HG03039 (cell line): ENCODE measurements around the gene OPN4.

Experiments
- ATAC-seq: cut with Tn5 transposase; IDR thresholded peaks from one replicate; pipeline ENCODE4 v1.9.1; 2021; ENCODE audit warnings: mild to moderate bottlenecking, moderate library complexity; ENCODE audit not compliant: unreplicated experiment

The OPN4 gene

DNA sequence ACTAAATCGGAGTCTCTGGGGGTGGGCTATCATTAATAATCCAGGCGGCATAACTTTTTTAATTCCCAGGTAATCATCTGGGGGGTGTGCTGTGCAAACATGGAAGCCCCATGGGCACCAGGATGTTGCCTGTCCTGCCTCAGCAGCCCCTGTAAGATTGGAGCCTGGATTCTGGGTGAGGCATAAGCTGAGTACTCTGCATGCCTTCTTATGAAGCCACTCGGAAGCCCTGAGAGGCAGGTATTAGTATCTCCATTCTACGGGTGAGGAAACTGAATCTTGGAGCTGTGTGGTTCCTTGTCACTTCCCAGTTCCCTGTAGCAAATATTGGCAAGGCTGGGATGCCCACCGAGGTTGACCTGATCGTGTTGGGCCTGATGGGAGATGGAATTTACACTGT is 7.4 kb upstream of the OPN4 start:
- ATAC-seq, result no peak

DNA sequence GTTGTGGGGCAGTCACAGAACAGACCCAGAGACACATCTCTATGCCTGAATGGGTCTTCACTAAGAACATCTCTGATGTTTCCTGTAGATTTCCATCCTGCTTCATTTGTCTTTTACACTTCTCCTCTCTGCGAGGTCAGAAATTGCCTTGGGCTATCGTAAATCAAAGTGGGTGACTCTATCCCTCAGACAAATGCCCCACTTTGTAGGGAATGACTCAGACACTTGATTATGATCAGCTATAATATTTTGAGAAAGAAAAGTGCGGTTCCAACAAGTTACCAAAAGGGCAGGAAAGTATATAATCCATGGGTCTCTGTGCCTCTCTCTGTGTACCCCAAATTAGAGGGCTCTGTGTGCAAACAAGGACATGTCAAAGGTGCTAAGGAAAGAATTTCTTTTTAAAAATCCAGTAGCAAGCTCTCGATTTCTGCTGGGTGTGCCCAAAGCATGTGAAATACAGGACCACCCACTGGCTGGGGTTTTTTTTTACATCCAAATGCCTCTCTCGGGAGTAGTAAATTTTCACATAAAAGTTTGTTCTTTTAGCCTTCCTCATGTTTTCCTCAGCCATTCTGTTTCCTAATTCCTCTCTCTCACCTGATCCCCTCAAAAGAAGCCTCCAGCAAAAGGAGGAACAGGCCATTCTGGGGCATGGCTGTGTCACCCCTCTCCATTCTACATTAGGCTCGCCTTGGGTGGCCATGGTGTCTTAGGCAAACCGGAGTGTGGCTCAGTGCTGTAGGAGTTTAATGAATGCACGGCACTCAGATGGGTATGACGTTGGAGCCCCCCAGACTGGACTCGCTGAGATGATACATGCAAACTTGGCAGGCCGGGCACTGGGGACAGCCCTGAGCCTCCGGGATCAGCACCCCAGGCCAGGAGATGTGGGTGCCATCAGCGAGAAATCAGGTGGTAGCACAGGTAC is 6.3 kb upstream of the OPN4 start:
- ATAC-seq, result no peak

DNA sequence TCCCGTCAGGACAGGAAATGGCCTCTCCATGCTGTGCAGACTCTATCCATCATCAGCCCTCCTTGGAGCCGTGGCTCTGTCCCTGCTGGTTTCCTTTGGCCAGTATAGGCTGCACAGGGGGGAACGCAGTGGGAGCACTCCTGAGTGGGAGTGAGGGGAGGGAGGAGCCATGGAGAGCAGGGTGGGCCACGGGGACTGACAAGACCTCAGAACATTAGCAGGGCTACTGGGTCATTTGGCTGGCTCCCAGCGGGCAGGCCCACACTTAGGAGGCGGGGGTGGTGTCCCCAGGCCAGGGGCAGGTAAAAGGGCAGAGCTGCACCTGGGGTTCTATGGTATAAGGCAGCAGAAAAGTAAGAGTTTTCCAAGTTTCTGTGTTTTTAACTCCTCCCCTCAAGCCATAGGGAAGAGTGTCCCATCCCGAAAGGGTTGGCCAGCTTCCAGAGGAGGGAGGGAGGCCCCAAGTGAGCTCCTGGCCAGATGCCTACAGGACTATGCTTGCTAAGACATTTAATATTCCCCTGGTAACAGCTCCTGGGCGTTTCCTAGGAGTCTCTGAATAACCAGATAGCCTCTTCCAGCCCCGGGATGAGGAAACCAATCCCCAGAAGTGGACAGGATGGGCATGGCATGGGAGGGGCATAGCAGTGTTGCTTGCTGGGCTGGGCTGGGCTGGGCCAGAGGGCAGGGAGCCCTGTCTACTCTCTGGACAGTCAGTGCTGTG is 5.5 kb upstream of the OPN4 start:
- no peak for ATAC-seq

DNA sequence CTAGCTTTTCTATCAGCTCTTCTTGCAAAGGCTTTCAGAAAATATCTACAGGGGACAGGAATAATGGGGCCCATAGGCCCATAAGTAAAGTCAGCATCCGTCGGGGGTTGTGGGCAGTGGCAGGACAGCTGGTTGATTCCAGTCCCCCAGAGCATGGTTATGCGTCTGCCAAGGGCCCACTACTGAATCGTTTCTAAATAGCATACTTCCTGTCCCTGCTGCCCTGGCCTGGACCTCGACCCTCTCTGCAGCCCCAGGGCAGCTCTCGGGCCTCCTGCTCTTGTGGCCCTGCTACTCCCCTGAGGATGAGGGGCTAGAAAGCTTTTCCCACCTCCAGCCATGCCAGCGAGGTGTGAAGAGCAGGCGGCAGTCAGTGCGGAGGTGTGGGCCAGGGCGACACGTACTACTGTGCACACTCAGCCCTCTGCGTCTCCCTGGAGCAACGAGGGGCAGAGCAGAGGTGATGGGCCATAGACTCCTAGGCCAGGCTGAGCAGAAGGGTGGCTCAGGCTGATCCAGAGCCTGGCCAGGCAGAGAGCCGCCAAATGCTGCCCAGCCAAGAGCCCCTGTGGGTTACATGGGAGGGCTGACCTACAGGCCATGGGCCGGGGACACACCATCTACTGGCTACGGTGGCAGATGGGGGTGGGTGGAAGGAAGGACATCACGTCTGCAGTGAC is 4.7 kb upstream of the OPN4 start:
- no peak for ATAC-seq

DNA sequence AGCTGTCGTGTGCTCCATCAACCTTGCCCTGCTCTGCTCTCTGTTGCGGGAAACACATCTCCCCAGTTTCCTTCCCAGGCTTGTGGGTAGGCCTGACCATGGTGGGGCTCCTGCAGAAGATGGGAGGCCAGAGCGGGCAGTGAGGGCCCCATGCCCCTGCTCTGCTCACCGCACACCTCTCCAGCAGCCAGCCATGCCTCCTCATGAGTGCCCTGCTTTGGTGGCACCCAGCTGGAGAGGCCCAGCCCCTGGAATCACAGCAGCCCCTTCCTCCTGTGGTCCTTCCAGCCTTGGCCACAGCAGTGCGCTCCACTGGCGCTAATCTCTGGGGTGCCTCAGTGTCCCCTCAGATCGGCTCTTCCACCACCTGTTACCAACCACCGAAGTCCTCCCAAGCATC is 4.2 kb upstream of the OPN4 start:
- ATAC-seq, result no peak

DNA sequence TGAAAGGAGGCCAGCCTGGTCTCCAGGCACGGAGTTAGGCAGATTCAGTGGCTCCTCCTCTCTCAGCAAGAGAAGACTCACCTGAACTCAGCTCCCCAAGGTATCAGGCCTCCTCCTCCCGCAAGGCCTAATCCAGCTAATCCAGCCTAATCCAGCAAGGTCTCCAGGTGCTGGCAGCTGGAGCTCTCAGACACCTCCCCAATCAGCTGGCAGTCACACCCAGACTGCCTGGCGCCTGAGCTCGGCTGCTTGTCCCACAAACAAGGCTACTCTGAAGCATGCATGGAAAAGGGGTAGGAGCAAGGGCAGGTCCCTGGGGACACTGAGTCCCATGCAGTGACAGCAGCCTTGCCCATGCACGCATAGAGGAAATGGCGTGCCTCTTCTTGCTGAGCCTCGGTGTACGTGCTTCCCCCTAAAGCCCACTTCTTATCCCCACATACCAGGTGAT is 3.3 kb upstream of the OPN4 start:
- ATAC-seq, result no peak

DNA sequence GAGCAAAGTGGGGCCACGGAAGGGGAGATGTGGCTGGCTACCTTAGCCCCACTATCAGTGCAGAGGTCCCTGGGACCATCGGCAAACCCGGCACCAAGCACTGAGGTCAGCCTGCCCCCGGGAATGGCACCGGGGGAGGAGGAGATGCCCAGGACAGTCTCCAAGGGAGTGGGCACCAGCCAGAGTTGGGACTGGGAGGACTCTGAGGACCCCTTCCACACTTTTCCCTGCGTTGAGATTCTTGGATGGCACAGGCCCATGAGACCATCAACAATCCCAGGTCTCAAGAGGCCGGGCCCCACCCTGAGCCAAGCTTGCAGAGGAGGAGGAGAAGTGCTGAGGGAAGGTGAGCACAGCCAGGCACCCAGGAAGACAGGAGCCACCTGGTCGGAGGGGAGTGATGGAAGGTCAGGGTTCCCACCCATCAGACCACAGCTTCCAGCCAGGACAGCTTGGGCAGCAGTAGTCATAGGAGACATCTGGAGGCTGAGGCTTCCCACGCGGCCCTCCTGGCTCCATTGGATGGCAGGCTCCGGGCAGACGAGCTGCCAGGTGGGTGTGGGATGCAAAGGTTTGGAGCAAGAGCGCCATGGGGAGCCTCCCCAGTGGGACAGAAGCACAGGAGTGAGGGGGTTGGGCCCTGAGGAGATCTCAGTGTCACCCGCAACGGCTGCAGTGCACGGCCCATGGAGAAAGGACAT is 2.6 kb upstream of the OPN4 start:
- no peak for ATAC-seq

DNA sequence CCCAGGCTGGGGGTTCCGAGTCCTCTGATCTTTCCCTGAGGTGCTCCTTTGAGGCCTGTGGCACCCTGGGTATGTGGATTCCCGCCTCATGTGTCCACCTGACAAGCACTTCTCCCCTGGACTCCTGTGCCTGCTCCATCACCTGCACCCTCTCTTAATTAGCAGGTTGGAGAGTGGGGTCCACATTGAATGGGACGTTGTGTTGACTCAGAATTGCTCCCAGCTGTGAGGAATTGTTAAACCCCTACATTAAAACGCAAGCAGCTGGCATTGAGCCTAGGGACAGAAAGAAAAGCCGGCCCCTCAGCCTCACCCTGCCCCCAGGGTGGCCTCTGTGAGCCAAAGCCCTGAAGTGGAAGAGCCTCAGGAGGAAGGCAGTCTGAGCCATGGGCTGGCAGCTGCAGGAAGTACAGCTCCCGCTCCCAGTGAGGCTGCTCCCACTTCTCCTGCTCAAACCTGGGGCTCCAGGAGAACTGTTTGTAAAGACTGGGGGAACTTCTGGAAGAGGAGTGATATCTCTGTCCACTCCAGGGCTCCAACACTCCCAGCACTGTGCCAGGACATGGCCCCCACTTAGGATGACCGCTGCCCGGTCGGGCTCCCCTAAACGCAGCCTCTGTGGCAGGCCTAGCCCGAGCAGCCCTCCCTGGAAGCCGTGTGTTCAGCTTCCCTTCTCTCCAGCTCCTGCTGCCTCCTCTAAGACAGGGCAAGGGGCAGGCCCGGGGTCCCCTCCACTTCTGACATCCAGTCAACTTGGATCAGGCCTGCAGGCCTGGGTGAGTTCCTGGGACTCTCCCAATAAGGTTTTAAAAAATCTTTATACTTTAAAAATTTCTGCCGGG is 1.8 kb upstream of the OPN4 start:
- no peak for ATAC-seq

DNA sequence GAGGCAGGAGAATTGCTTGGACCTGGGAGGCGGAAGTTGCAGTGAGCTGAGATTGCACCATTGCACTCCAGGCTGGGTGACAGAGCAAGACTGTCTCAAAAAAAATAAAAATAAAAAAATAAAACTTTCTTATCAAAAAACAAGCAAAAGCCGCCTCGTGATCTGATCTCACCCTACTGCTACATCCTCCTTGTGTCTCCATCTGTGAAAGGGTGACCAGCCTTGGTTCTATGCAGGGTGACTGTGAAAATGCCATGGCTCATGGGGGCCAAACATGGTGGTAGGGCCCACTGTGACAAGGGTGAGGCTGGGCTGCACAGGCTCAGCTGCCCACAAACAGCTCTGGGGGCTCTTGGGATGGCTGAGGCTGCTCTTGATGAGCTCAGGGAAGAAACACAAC is 968 bp upstream of the OPN4 start:
- ATAC-seq, result no peak

DNA sequence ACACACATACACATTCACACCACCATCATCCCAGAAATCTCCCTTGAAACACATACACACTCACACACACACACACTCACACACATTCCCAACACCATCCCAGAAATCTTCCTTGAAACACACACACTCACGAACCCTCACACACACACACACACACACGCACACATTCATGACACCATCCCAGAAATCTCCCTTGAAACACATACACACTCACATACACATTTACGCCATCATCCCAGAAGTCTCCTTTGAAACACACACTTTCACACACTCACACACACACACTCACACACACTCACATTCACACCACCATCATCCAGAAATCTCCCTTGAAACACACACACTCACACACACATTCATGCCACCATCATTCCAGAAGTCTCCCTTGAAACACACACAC is 360 bp upstream of the OPN4 start:
- ATAC-seq, result no peak

DNA sequence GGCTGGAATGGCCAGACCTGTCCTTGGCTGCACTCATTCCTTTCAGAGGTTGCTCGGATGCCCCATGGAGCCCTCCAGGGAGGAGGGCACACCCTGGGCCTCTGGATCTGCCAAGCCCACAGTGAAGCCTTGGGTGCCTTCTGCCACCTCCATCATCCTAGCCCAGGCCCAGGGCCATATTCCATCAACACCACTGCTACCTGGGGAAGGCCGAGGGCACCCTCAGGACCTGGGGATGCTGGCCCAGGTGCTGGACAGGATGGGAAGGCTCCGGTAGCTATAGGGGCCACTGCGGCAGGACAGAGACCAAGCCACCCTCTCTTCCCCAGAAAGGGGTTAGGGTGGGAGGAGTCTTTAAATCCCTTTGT is 810 bp downstream of the OPN4 start:
- ATAC-seq, result no peak

DNA sequence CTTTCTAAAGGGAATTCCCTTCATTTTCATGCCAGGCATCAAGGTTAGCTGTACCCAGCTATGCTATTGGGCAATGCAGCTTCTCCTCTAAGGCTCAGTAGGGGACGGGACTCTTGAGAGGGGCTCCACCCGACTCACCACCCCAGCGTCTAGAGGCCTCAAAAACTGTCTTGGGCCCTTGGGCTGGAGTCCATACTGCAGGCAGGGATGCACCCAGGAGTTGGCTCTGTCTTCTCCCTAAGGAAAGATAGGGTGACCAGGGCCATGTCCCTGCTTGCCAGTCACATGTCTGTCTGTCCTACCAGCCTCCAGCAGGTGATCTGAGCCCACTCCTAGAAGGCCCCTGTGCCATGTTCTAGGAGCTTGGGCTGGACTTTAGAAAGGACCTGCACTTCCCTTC is 1.2 kb downstream of the OPN4 start:
- no peak for ATAC-seq

DNA sequence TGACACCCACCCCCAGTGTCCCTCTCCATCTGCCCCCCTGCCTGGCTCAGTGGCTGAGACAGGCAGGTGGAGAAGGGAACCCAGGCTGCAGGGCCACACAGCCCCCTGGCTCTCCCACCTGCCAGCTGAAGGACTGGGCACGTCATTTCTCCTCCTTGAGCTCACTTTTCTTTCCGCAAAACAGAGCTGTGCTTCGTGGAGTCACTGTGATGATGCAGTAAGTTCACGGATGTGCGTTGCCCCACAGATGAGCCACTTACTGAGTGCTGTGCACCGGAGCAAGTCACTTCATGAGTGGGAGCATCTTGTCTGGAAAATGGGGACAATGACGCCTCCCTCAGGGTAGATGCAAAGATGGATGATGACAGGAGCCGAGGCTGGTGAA is 2.7 kb downstream of the OPN4 start:
- no peak for ATAC-seq

DNA sequence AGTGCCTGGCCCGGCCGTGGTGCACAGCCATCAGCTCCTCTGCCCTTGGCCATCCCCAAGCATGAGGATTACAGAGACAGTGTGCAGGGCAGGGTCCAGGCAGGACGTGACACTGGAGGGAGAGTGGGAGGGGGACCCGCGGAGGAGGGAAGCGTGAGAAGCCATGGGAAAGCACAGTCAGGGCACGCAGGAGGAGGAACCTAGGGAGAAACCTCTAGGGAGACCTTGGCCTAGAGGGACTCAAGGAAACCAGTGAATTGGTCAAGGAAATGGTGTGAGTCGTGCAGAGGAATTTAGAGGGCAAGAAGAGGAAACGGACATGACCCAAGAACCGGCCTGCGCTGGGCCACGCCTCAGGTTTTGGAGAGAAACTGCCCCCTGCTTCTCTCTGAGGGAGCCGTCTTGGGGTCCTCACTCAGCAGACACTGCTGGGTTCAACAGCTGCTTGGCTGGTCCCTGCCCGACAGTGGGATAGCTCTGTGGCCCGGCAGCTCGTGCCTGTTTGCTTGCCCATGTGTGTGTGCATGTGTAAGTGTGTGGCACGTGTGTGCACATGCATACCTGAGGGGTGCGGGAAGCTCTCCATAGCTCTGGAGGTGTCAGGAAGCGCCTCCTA is 3.2 kb downstream of the OPN4 start:
- no peak for ATAC-seq

DNA sequence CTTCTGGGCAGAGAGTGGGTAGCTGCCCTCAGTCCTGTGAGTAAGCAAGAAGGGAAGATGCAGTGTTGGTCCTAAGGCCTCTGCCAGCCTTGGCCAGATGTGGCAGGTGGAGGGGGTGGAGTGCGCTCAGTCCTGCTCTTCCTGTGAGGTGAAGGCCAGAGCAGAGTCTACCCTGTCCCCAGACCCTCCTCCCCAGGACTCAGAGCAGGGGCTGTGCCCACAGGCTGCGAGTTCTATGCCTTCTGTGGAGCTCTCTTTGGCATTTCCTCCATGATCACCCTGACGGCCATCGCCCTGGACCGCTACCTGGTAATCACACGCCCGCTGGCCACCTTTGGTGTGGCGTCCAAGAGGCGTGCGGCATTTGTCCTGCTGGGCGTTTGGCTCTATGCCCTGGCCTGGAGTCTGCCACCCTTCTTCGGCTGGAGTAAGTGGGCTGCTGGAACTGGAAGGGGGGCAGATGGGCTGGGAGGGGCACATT is 4.0 kb downstream of the OPN4 start:
- no peak for ATAC-seq

DNA sequence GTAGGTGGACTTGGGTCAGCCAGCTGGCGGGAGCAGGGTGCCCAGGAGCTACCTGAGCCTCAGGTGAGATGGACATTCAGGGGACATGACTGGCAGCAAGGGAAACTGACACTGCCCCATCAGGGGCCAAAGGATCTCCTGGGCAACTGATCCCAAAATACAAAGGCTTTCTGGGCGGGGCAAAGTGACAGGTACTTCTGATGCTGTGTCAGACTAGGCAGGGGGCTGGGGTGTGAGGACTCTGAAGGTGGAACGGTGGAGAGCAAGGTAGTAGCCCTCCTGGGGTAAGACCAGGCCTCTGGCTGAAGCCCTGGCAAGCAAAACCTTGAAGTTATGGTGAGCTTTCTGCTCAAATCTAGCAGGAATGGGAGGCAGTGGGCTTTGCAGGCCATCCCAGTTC is 4.4 kb downstream of the OPN4 start:
- no peak for ATAC-seq

DNA sequence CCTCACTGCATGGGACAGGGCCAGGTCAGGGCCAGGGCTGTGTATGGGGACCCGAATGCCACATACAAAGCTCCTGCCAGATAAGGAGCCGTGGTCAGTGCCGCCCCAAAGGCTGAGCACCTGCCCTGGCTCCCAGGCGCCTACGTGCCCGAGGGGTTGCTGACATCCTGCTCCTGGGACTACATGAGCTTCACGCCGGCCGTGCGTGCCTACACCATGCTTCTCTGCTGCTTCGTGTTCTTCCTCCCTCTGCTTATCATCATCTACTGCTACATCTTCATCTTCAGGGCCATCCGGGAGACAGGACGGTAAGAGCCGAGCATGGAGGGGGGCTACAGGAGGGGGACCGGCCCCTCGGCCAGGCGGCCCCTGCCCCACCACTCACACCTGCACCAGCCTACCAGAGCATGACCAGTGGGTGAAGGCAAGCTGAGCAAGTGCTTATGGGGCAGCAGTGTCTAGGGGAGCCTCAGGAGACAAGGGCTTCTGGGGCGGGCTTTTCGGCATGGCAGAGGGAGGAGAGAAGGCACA is 4.9 kb downstream of the OPN4 start:
- ATAC-seq, result no peak

DNA sequence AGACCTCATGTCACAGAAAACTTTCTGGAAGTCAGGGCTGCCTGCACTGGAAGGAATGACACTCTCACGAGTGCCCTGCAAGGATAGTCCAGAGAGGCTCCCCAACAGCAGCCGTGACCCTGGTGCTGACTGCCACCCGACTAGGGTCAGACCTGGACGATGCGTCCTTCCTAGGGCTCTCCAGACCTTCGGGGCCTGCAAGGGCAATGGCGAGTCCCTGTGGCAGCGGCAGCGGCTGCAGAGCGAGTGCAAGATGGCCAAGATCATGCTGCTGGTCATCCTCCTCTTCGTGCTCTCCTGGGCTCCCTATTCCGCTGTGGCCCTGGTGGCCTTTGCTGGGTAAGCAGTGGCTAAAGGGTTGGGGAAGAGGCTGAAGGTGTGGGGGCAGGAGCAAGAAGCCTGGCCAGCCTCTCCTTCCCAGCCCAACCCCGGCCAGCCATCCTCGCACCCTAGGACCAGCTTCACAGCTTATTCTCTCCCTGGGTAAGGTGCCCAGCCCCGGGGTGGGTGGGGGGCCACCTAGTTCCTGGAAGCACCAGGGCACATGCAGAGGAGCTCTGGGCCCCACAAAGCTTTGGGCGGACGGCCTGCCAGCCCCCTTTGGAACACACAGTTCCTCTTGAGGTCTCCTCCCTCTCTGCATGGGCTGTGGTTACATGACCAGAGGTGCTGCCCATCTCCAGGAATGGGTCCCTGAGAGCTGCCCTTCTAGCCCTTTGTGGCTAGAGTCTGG is 5.5 kb downstream of the OPN4 start:
- ATAC-seq, result no peak
